Endothelial cell of umbilical vein (primary cell): ENCODE measurements around the gene ZNF503. TPM values are rescaled to one million over a fixed set of nuclear protein-coding genes. Genes with fewer than 3 reads are reported as not detected.

ENCODE experiments used
- BruUV-seq: library from RNA; stranded (reverse); fragments of 400-500 nt; replicated peaks from 2 replicates; lab custom pipeline; 2021; lab: Mats Ljungman, UMichigan
- CTCF ChIA-PET: fragments of 300-600, 350-600 bp; sonication (Branson Sonifier 250); formaldehyde crosslinking; loops from one replicate; lab custom pipeline; 2021; ENCODE audit warnings: antibody characterized with exemption, inconsistent platforms; lab: Charles Lee
- POLR2A ChIA-PET: fragments of 300-600, 350-600 bp; sonication (Branson Sonifier 250); formaldehyde crosslinking; loops from one replicate; lab custom pipeline; 2021; ENCODE audit warnings: antibody characterized with exemption, inconsistent platforms; lab: Charles Lee
- DNase-seq: peaks from one replicate; pipeline ENCODE4 v3.0.0-alpha.2; 2011; ENCODE audit warnings: low read depth, low spot score
- FAIRE-seq: peaks from 2 replicates; lab custom pipeline; 2011; peaks lifted over from hg19 to GRCh38; lab: Jason Lieb, UNC
- H2AFZ ChIP-seq: 2 replicates; pipeline ENCODE4 v1.6.0; 2012; ENCODE audit warnings: low read depth, low read length, control low read depth, inconsistent platforms
- H3K27ac ChIP-seq: 2 replicates; pipeline ENCODE4 v1.5.1; 2011; ENCODE audit warnings: low read depth, mild to moderate bottlenecking, control low read depth, low read length, moderate library complexity; ENCODE audit not compliant: insufficient read depth
- H3K27me3 ChIP-seq, 2 experiments: 2 replicates each; pipeline versions ENCODE4 v1.6.0 to v1.6.1; 2011; ENCODE audit warnings: low read length in 2 of 2, mixed read lengths in 1 of 2; ENCODE audit not compliant: control insufficient read depth in 2 of 2, insufficient read depth in 2 of 2
- H3K36me3 ChIP-seq, 2 experiments: 2 replicates in 1 of 2; 3 replicates in 1 of 2; pipeline ENCODE4 v1.5.1; 2011; ENCODE audit warnings: low read length in 2 of 2, mild to moderate bottlenecking in 1 of 2, moderate library complexity in 1 of 2; ENCODE audit not compliant: control insufficient read depth in 2 of 2, insufficient read depth in 2 of 2; ENCODE audit errors: extremely low read depth in 1 of 2
- H3K4me1 ChIP-seq: 3 replicates; pipeline ENCODE4 v1.5.1; 2011; ENCODE audit warnings: mild to moderate bottlenecking, low read length; ENCODE audit not compliant: control insufficient read depth, insufficient read depth; ENCODE audit errors: extremely low read depth
- H3K4me2 ChIP-seq: 2 replicates; pipeline ENCODE4 v1.6.1; 2011; ENCODE audit warnings: low read length, control low read depth, mixed read lengths; ENCODE audit not compliant: insufficient read depth
- H3K4me3 ChIP-seq, 3 experiments: fragments of 200-600 bp in 1 of 3; sonication (generic), shearing (Covaris generic) in 1 of 3; replicated peaks in 1 of 3; 2 replicates each; pipeline ENCODE4 v1.5.1; 2011 to 2016; ENCODE audit warnings: control low read depth in 3 of 3, low read length in 3 of 3, mild to moderate bottlenecking in 2 of 3, inconsistent platforms in 1 of 3, low read depth in 1 of 3, moderate library complexity in 1 of 3; ENCODE audit not compliant: insufficient read depth in 1 of 3
- H3K79me2 ChIP-seq: 2 replicates; pipeline ENCODE4 v1.6.0; 2012; ENCODE audit warnings: low read length, inconsistent platforms; ENCODE audit not compliant: control insufficient read depth, insufficient read depth
- H3K9ac ChIP-seq: replicated peaks from 2 replicates; pipeline ENCODE3; 2011; ENCODE audit warnings: low read length, control low read depth; ENCODE audit not compliant: insufficient read depth; ENCODE audit errors: extremely low read depth
- H3K9me1 ChIP-seq: replicated peaks from 3 replicates; pipeline ENCODE4 v1.6.0; 2011; ENCODE audit warnings: mild to moderate bottlenecking, low read length; ENCODE audit not compliant: control insufficient read depth, insufficient read depth; ENCODE audit errors: extremely low read depth
- H3K9me3 ChIP-seq: replicated peaks from 2 replicates; pipeline ENCODE4 v1.5.1; 2012; ENCODE audit warnings: low read length, inconsistent platforms; ENCODE audit not compliant: control insufficient read depth, insufficient read depth
- H4K20me1 ChIP-seq: replicated peaks from 2 replicates; pipeline ENCODE3; 2011; ENCODE audit warnings: mild to moderate bottlenecking, low read length; ENCODE audit not compliant: control insufficient read depth, insufficient read depth; ENCODE audit errors: extremely low read depth
- EZH2 ChIP-seq: IDR thresholded peaks from 2 replicates; pipeline ENCODE4 v1.6.1; 2012; ENCODE audit warnings: borderline replicate concordance, low read depth, mild to moderate bottlenecking, moderate library complexity, low read length, inconsistent platforms; ENCODE audit not compliant: severe bottlenecking
- FOS ChIP-seq: IDR thresholded peaks from 2 replicates; pipeline ENCODE4 v1.6.1; 2011; ENCODE audit warnings: mild to moderate bottlenecking, low read length, moderate library complexity, borderline replicate concordance; ENCODE audit not compliant: insufficient read depth
- GATA2 ChIP-seq: IDR thresholded peaks from 2 replicates; pipeline ENCODE4 v1.7.0; 2011; ENCODE audit warnings: low read depth, mild to moderate bottlenecking, moderate library complexity, mixed read lengths, low read length; ENCODE audit not compliant: insufficient read length, insufficient read depth
- MYC ChIP-seq: IDR thresholded peaks from one replicate; pipeline ENCODE4 v1.6.1; 2011; ENCODE audit warnings: mild to moderate bottlenecking, low read depth, low read length
- POLR2A ChIP-seq: IDR thresholded peaks from 2 replicates; pipeline ENCODE4 v1.6.1; 2012; ENCODE audit warnings: low read depth, mild to moderate bottlenecking, control low read depth, low read length
- dilution Hi-C: fragments of 300-500 bp; cut with MboI; formaldehyde crosslinking; loops from one replicate; pipeline ENCODE4 v1.15.0; 2019; ENCODE audit warnings: low sequenced_read_pairs; ENCODE audit not compliant: extremely low pct_ligation_motif_present
- intact Hi-C: fragments of 100-400 bp; cut with micrococcal nuclease; formaldehyde crosslinking; loops from one replicate; pipeline ENCODE4 v1.10.0; 2022
- polyA plus RNA-seq, 4 experiments: library from polyadenylated mRNA; depleted of rRNA in 3 of 4; stranded (reverse) in 3 of 4; unstranded in 1 of 4; fragments of >200 nt; gene quantifications; 2 replicates each; pipeline versions ENCODE4 v1.2.1 to v1.2.3, GENCODE V29; 2011 to 2012; ENCODE audit warnings: missing spikeins in 1 of 4
- total RNA-seq: library from RNA; stranded (reverse); gene quantifications from 2 replicates; pipeline ENCODE4 v1.2.3, GENCODE V29; 2021
- TF ChIP-seq, protein P1 (sequence below): IDR thresholded peaks from 2 replicates; pipeline ENCODE4 v1.6.1; 2011; ENCODE audit not compliant: insufficient read depth, insufficient read length

ZNF503 gene
- total and polyA plus RNA-seq, 2 donors (not counting 3 experiments of a cell fraction or from before 2014, with no cell fraction given): 0.58 to 2.2 TPM

GRCh38 chr10:75408911-75409885 lies 7.6 kb upstream of the ZNF503 start:
- H3K27ac ChIP-seq: no peak overlapping the region
- no TSS peak for BruUV-seq

GRCh38 chr10:75408509-75408875 lies 6.9 kb upstream of the ZNF503 start:
- peaks cover 39 to 76% of the 10 kb centered on the region in 2 experiments for H3K27me3 ChIP-seq
- dilution Hi-C loops: no loop called here
- no peaks in the 10 kb centered on the region for H3K79me2 ChIP-seq
- no peaks in the 10 kb centered on the region for H3K9me1 ChIP-seq
- peak overlapping the region; percentile 74 for H3K4me2 ChIP-seq
- DNase-seq (no peak), FAIRE-seq (no peak)
- CTCF ChIA-PET: no interaction called here
- peak; percentile 82 for TF ChIP-seq EZH2
- no peak for TF ChIP-seq GATA2
- intact Hi-C loops: no loop called here
- H3K9me3 ChIP-seq: no peaks in the 10 kb centered on the region
- no TSS peak for BruUV-seq
- H3K4me1 ChIP-seq: peaks cover 4% of the 10 kb centered on the region
- H3K36me3 ChIP-seq: no peaks in the 10 kb centered on the region
- no peak overlapping the region for H2AFZ ChIP-seq
- H3K4me3 ChIP-seq: peak overlapping the region; percentile 13 to 42 (median 21)
- H4K20me1 ChIP-seq: no peaks in the 10 kb centered on the region
- no peak overlapping the region for H3K27ac ChIP-seq
- POLR2A ChIA-PET: no interaction called here
- no peak overlapping the region for H3K9ac ChIP-seq

More at GRCh38 chr10:75408911-75409885, 7.6 kb upstream of the ZNF503 start:
- Histone ChIP-seq H2AFZ (peak overlapping the region; percentile 43), H3K4me3 (peak overlapping the region; percentile 13 to 59 (median 42)), H3K9me3 (no peaks in the 10 kb centered on the region), H3K36me3 (no peaks in the 10 kb centered on the region), H3K79me2 (no peaks in the 10 kb centered on the region), H3K4me1 (peaks cover 4% of the 10 kb centered on the region), H3K9ac (no peak overlapping the region), H3K27me3 (peaks cover 35 to 72% of the 10 kb centered on the region in 2 experiments), H4K20me1 (no peaks in the 10 kb centered on the region), H3K4me2 (peak overlapping the region; percentile 74), H3K9me1 (no peaks in the 10 kb centered on the region)
- CTCF ChIA-PET: interaction anchor here (0.6 kb wide), 1 partner anchor 1409 kb away, joined by 3 read pairs; no protein-coding TSS in a partner anchor
- POLR2A ChIA-PET: no interaction called here
- dilution Hi-C loops: no loop called here
- intact Hi-C loops: loop anchor here (1.0 kb wide), 1 partner anchor 19 kb away; no protein-coding TSS in a partner anchor
- DNase-seq (no peak), FAIRE-seq (no peak)
- no peak for TF ChIP-seq MYC
- peak; percentile 61 for TF ChIP-seq EZH2
- TF ChIP-seq POLR2A: no peak
- TF ChIP-seq, protein P1, sequence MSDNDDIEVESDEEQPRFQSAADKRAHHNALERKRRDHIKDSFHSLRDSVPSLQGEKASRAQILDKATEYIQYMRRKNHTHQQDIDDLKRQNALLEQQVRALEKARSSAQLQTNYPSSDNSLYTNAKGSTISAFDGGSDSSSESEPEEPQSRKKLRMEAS: no peak
- no peak for TF ChIP-seq FOS
